Activated CD8-positive, alpha-beta memory T cell treated with anti-CD3 and anti-CD28 coated beads for 1 hour (primary cell): ENCODE data around the gene OSGIN1.

Experiments used
- DNase-seq, 2 donors: peaks; one replicate each; pipeline ENCODE4 v3.0.0-alpha.2; 2020; ENCODE audit warnings: low read depth in 1 of 2; ENCODE audit errors: extremely low read depth in 1 of 2

OSGIN1 gene

GRCh38 chr16:83995754-83996153, 42.7 kb downstream of the OSGIN1 start:
- DNase-seq, result no peak

- no peak for DNase-seq
Measured at GRCh38 chr16:83996481-83997252, 43.6 kb downstream of the OSGIN1 start.

GRCh38 chr16:83998091-83998490, 45.1 kb downstream of the OSGIN1 start:
- no peak for DNase-seq

GRCh38 chr16:84000989-84001642, 48.1 kb downstream of the OSGIN1 start:
- DNase-seq, result no peak

GRCh38 chr16:84001726-84002125, 48.7 kb downstream of the OSGIN1 start:
- no peak for DNase-seq

GRCh38 chr16:84003038-84003437, 50.0 kb downstream of the OSGIN1 start:
- DNase-seq, result no peak

GRCh38 chr16:84004442-84004841, 51.4 kb downstream of the OSGIN1 start:
- no peak for DNase-seq

- no peak for DNase-seq
Measured at GRCh38 chr16:84005391-84005790, 52.4 kb downstream of the OSGIN1 start.

GRCh38 chr16:84007520-84007919, 54.5 kb downstream of the OSGIN1 start:
- no peak for DNase-seq

- DNase-seq, result no peak
Measured at GRCh38 chr16:84007965-84008364, 54.9 kb downstream of the OSGIN1 start.

GRCh38 chr16:84009282-84009681, 56.2 kb downstream of the OSGIN1 start:
- DNase-seq, result no peak

GRCh38 chr16:84013787-84014569, 60.9 kb downstream of the OSGIN1 start:
- peak; percentile 2 to 5 for DNase-seq

GRCh38 chr16:84014570-84015327, 61.7 kb downstream of the OSGIN1 start:
- DNase-seq, result no peak

GRCh38 chr16:84015399-84015798, 62.4 kb downstream of the OSGIN1 start:
- no peak for DNase-seq
